GM21381 (cell line): ENCODE results near the gene TMC4.
"Not testable (repeated sequence)": the region's sequence is repeated elsewhere in the genome, so short reads cannot be mapped to it uniquely, and the experiment has no call there.

Experiments
- ATAC-seq: cut with Tn5 transposase; IDR thresholded peaks from one replicate; pipeline ENCODE4 v1.9.1; 2021; ENCODE audit warnings: mild to moderate bottlenecking, moderate library complexity; ENCODE audit not compliant: unreplicated experiment

Gene TMC4

GRCh38 chr19:54172471-54173358, at the start of gene TMC4:
Gene TMC4 (minus strand): TSS chr19:54173160. CDS start chr19:54173117, 43 bp downstream.
- no peak for ATAC-seq

- not testable (repeated sequence) for ATAC-seq
Observed at GRCh38 chr19:54221947-54222346, 49.0 kb upstream of the TMC4 start.

GRCh38 chr19:54219702-54220101, 46.7 kb upstream of the TMC4 start:
- ATAC-seq: not testable (repeated sequence)

GRCh38 chr19:54218960-54219661, 46.2 kb upstream of the TMC4 start:
- no peak for ATAC-seq

GRCh38 chr19:54218259-54218658, 45.3 kb upstream of the TMC4 start:
- ATAC-seq: no peak

- not testable (repeated sequence) for ATAC-seq
Observed at GRCh38 chr19:54217517-54218247, 44.7 kb upstream of the TMC4 start.

GRCh38 chr19:54216869-54217268, 43.9 kb upstream of the TMC4 start:
- no peak for ATAC-seq

GRCh38 chr19:54214734-54215133, 41.8 kb upstream of the TMC4 start:
- not testable (repeated sequence) for ATAC-seq

GRCh38 chr19:54214217-54214616, 41.3 kb upstream of the TMC4 start:
- ATAC-seq: not testable (repeated sequence)

- no peak for ATAC-seq
Observed at GRCh38 chr19:54211235-54211634, 38.3 kb upstream of the TMC4 start.

GRCh38 chr19:54209811-54210494, 37.0 kb upstream of the TMC4 start:
- no peak for ATAC-seq

GRCh38 chr19:54209058-54209810, 36.3 kb upstream of the TMC4 start:
- ATAC-seq: no peak

GRCh38 chr19:54208784-54209057, 35.8 kb upstream of the TMC4 start:
- ATAC-seq: no peak

- ATAC-seq: peak; percentile 51
Observed at GRCh38 chr19:54207983-54208783, 35.2 kb upstream of the TMC4 start.

- no peak for ATAC-seq
Observed at GRCh38 chr19:54207676-54207982, 34.7 kb upstream of the TMC4 start.

GRCh38 chr19:54207193-54207592, 34.2 kb upstream of the TMC4 start:
- not testable (repeated sequence) for ATAC-seq

GRCh38 chr19:54206831-54207177, 33.8 kb upstream of the TMC4 start:
- no peak for ATAC-seq

GRCh38 chr19:54206030-54206830, 33.3 kb upstream of the TMC4 start:
- no peak for ATAC-seq
